ENCODE measurements around the gene SMC6.

The SMC6 gene

DNA sequence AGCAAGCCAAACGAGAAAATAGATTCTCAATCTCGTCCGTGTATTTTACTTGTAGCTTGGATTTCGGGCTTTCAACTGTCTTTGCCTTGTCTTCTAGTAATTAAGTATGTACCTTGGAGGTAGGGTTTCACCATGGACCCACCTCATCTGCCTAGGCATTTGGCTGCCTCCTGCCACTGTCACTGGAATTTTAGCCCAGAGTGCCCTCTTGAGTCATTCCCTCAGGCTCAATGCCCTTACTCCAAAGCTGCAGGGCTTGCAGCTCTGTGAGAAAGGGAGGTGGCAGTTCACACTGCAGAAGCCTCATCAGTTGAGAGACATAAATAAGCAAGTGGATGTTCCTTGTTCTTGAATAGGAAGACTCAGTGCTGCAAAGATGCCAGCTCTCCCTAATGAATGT is 123.5 kb downstream of the SMC6 start:
- TF ChIP-seq TAF1 (IDR thresholded peaks at IDR 0.05; ENCODE audit: borderline replicate concordance, insufficient read depth, low read length) = no peak
- TF ChIP-seq POLR2AphosphoS5 (IDR thresholded peaks at IDR 0.05; ENCODE audit: low read depth, low read length) = no peak
- TF ChIP-seq FOXP2 (optimal IDR thresholded peaks at IDR 0.05; ENCODE audit: borderline replicate concordance, extremely low read depth, extremely low read length, insufficient read depth) = no peak
- TF ChIP-seq, protein P1, sequence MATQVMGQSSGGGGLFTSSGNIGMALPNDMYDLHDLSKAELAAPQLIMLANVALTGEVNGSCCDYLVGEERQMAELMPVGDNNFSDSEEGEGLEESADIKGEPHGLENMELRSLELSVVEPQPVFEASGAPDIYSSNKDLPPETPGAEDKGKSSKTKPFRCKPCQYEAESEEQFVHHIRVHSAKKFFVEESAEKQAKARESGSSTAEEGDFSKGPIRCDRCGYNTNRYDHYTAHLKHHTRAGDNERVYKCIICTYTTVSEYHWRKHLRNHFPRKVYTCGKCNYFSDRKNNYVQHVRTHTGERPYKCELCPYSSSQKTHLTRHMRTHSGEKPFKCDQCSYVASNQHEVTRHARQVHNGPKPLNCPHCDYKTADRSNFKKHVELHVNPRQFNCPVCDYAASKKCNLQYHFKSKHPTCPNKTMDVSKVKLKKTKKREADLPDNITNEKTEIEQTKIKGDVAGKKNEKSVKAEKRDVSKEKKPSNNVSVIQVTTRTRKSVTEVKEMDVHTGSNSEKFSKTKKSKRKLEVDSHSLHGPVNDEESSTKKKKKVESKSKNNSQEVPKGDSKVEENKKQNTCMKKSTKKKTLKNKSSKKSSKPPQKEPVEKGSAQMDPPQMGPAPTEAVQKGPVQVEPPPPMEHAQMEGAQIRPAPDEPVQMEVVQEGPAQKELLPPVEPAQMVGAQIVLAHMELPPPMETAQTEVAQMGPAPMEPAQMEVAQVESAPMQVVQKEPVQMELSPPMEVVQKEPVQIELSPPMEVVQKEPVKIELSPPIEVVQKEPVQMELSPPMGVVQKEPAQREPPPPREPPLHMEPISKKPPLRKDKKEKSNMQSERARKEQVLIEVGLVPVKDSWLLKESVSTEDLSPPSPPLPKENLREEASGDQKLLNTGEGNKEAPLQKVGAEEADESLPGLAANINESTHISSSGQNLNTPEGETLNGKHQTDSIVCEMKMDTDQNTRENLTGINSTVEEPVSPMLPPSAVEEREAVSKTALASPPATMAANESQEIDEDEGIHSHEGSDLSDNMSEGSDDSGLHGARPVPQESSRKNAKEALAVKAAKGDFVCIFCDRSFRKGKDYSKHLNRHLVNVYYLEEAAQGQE (IDR thresholded peaks at IDR 0.05; ENCODE audit: insufficient read depth in 1 of 2, low read depth in 2 of 2, low read length in 2 of 2) = no peak
- TF ChIP-seq SIN3A (IDR thresholded peaks at IDR 0.05; ENCODE audit: borderline replicate concordance, insufficient read depth, low read length) = no peak

DNA sequence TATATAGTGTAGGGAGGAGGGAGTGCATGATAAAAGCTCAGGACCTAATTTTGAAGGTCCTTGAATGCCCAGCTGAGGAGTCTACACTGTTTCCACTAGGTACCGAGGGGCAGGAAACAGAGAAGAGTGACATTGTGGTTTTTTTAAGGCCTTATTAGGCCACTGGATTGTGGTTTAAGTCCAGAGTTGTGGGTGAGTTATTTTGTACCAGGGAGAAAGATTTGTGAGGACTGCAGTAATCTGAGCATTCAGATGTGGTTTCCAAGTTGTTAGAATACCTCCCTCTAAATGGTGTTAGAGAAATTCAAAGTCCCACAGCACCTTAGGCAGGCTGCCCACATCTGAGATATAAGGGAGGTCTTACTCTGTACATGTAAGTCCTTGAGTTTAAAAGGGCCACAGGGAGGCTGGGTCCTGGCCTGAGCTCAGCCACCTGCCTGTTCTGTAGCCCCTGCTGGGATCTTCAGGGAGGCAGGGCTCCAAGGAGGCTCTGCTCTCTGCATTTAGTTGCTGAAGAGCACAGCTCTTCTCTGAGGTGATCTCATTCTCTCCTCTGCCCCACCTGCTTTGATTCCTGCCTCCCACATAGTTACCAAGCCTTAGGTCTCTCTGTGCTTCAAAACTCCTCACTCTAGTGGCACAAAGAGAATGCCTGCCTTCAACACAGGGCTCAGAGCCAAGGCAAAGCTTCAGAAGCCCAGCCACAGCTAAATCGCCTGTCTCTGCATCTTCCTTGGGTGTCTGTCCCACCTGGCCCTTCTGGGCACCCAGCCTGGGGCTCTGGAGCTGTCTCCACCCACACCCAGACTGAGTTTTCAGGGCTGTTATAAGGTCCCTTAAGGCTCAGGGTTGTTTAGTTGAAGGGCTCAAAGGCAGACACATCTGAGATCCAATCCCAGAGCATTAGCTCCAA is 125.0 kb downstream of the SMC6 start:
- TF ChIP-seq TAF1 (IDR thresholded peaks at IDR 0.05; ENCODE audit: borderline replicate concordance, insufficient read depth, low read length) (no peak), FOXP2 (optimal IDR thresholded peaks at IDR 0.05; ENCODE audit: borderline replicate concordance, extremely low read depth, extremely low read length, insufficient read depth) (no peak), POLR2AphosphoS5 (IDR thresholded peaks at IDR 0.05; ENCODE audit: low read depth, low read length) (no peak), SIN3A (IDR thresholded peaks at IDR 0.05; ENCODE audit: borderline replicate concordance, insufficient read depth, low read length) (no peak)
- TF ChIP-seq, protein P1 (IDR thresholded peaks at IDR 0.05; ENCODE audit: insufficient read depth in 1 of 2, low read depth in 2 of 2, low read length in 2 of 2) = no peak

DNA sequence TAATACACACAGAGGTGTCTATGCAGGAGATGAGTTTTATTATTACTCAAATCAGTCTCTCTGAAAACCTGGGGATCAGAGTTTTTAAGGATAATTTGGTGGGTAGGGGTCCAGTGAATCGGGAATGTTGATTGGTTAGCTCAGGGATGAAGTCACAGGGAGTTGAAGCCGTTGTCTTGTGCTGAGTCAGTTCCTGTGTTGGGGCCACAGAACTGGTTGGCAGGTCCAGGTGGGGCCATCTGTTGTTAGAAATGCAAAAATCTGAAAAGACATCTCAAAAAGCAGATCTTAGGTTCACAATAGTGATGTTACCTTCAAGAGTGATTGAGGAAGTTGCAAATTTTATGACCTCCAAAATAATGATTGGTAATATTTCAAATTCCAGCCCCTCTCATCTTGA is 126.2 kb downstream of the SMC6 start:
- no peak for TF ChIP-seq SIN3A (IDR thresholded peaks at IDR 0.05; ENCODE audit: borderline replicate concordance, insufficient read depth, low read length)
- no peak for TF ChIP-seq POLR2AphosphoS5 (IDR thresholded peaks at IDR 0.05; ENCODE audit: low read depth, low read length)

DNA sequence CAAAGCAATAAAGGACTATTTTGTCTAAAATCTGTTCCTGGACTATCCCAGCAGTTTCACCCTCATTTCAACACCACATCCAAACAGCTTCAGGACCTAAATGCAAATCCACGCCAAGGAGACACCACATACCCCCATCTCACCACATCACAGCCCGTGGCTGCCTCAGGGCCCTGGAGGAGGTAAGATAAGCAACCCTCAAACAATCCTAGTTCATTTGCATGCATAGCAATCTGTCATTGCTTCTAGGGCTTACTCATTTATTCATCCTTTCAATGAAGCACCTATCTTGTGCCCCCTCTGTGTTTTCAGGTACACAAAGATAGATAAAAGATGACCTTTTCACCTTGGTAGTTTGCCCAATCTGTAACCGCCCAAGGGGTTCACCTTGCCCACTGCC is 126.6 kb downstream of the SMC6 start:
- TF ChIP-seq FOXP2 (optimal IDR thresholded peaks at IDR 0.05; ENCODE audit: borderline replicate concordance, extremely low read depth, extremely low read length, insufficient read depth) (no peak), POLR2AphosphoS5 (IDR thresholded peaks at IDR 0.05; ENCODE audit: low read depth, low read length) (no peak), TAF1 (IDR thresholded peaks at IDR 0.05; ENCODE audit: borderline replicate concordance, insufficient read depth, low read length) (no peak)
- TF ChIP-seq, protein P1 (IDR thresholded peaks at IDR 0.05; ENCODE audit: insufficient read depth in 1 of 2, low read depth in 2 of 2, low read length in 2 of 2) = no peak

DNA sequence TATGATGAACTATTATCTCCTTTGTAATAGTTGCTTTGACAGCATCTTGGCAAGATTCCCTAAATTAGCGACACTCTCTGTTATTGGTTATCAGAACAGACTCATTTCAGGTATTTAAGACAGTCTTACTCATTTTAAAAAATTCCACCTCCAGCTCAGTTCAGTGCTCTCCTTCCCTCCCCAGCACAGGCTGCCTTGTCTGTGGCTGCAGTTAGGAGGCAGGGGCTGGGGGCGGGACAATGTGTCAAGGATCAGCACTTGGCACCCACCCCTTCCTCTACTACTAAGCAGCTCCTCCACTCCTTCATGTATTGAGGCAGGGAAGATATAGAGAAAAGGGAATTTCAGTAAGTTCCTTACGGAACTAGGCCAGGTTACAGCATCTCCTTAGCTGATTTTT is 128.2 kb downstream of the SMC6 start:
- TF ChIP-seq POLR2AphosphoS5 (IDR thresholded peaks at IDR 0.05; ENCODE audit: low read depth, low read length) (no peak), FOXP2 (optimal IDR thresholded peaks at IDR 0.05; ENCODE audit: borderline replicate concordance, extremely low read depth, extremely low read length, insufficient read depth) (no peak), SIN3A (IDR thresholded peaks at IDR 0.05; ENCODE audit: borderline replicate concordance, insufficient read depth, low read length) (no peak), TAF1 (IDR thresholded peaks at IDR 0.05; ENCODE audit: borderline replicate concordance, insufficient read depth, low read length) (no peak)
- TF ChIP-seq, protein P1 (IDR thresholded peaks at IDR 0.05; ENCODE audit: insufficient read depth in 1 of 2, low read depth in 2 of 2, low read length in 2 of 2) = no peak
